Measurements from ENCODE around the gene WTAP.

The WTAP gene

DNA sequence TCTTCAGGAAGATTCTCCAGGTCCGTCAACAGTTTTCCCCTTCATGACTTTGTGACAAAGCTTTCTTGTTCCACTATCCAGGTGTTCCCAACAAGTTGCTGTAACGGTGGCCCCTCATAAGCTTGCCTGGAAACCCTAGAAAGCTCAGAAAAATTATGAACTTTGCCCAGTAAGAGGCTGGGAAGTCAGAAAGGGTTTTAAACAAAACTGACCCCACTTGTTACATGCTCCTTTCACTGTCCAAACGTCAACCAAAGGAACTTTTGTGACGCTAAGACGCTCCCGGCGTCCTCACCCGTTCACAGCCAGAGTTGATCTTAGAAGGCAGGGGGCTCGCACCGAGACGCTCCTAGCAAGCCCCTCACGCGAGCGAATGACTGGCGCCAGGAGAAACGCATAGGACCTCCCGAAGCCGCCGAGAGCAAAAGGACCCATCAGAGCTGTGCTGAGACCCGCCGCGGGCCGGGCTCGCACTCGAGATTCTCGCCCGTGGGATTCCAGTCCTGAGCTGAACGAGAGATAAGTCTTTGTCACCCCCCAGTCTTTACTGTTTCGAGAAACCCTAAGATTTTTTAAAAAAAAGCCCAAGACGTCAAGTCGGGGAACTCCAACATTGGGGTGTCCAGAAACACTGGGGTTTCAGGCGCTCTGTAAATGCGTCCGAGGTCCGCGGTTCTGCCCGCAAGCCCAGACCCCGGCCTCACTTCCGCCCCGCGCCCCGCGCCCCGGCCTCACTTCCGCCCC is 34.0 kb downstream of the WTAP start:
- peak overlapping the region; percentile 86 for H3K4me2 ChIP-seq (ENCODE audit: low read depth, low read length)

DNA sequence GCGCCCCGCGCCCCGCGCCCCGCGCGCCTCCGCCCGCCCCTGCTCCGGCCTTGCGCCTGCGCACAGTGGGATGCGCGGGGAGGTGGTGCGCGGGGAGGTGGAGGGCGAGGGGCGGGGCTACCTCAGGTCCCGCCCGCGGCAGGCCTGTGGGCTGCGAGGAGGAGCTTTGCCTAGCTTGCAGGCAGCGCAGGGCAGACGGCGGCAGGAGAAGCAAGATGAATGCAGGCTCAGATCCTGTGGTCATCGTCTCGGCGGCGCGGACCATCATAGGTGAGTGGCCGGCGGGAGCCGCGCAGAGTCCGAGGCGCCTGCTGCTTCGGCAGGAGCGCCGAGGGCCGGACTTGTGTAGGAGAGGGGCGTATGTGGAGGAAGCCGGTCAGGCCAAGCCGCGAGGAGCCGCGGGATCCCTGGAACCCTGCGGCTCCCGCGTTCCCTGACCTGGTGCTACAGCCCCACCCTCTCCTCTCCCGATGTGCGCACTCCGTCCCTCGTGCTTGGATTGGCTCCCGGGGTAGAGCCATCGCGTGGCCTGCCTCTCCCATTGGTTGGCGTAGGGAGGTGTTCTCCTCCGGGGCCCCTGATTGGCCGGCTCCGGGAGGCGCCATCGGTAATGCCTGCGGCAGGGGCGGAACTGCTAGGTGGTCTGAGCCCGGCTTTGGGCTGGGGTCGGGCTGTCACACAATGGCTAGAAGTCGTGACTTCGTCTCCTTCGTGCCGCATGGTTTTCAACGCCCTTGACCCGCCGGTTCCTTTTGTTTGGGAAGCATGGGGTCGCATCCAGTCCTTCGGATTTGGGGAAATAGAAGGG is 34.8 kb downstream of the WTAP start, which contains the start of gene ACAT2:
Gene ACAT2, plus strand, starts transcription at position 173 of the 808 bp plus-strand sequence. Its CDS starts 43 bp downstream, at position 216.
- H3K9me2 ChIP-seq (replicated peaks; ENCODE audit: insufficient read depth, low read length): no peaks in the 10 kb centered on the region

More for the DNA sequence above, 34.0 kb downstream of the WTAP start:
- no peak for TF ChIP-seq EZH2 (optimal IDR thresholded peaks at IDR 0.05; ENCODE audit: low read depth, low read length)
- TF ChIP-seq, protein P1, sequence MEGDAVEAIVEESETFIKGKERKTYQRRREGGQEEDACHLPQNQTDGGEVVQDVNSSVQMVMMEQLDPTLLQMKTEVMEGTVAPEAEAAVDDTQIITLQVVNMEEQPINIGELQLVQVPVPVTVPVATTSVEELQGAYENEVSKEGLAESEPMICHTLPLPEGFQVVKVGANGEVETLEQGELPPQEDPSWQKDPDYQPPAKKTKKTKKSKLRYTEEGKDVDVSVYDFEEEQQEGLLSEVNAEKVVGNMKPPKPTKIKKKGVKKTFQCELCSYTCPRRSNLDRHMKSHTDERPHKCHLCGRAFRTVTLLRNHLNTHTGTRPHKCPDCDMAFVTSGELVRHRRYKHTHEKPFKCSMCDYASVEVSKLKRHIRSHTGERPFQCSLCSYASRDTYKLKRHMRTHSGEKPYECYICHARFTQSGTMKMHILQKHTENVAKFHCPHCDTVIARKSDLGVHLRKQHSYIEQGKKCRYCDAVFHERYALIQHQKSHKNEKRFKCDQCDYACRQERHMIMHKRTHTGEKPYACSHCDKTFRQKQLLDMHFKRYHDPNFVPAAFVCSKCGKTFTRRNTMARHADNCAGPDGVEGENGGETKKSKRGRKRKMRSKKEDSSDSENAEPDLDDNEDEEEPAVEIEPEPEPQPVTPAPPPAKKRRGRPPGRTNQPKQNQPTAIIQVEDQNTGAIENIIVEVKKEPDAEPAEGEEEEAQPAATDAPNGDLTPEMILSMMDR (IDR thresholded peaks at IDR 0.05; ENCODE audit: low read length): no peak
- no peak for TF ChIP-seq EZH2phosphoT487 (IDR thresholded peaks at IDR 0.05; ENCODE audit: low read length)
- H3K4me1 ChIP-seq (ENCODE audit: low read length): no peaks in the 10 kb centered on the region
- peak overlapping the region; percentile 82 for H3K9ac ChIP-seq (ENCODE audit: low read length)
- peaks cover 3% of the 10 kb centered on the region; the same call in 1 of the 2 replicates for H3K79me2 ChIP-seq (ENCODE audit: low read length)
- DNase-seq: peak; percentile 29
- no peaks in the 10 kb centered on the region for H3K36me3 ChIP-seq (replicated peaks; ENCODE audit: insufficient read depth, low read length)
- peak overlapping the region; percentile 67 for H2AFZ ChIP-seq (ENCODE audit: low read length)
- peak overlapping the region; percentile 68 for H3K4me3 ChIP-seq (ENCODE audit: low read length)
- no peaks in the 10 kb centered on the region for H4K20me1 ChIP-seq (ENCODE audit: insufficient read depth, low read length)
- H3K9me2 ChIP-seq (replicated peaks; ENCODE audit: insufficient read depth, low read length): no peaks in the 10 kb centered on the region
- no peaks in the 10 kb centered on the region for H3K9me3 ChIP-seq (replicated peaks; ENCODE audit: insufficient read depth, low read length)
- H3K27ac ChIP-seq (ENCODE audit: low read length): peak overlapping the region; percentile 68; the same call in 1 of the 2 replicates
- H3F3A ChIP-seq (ENCODE audit: insufficient read depth, low read length): peaks cover 12% of the 10 kb centered on the region
- H3K27me3 ChIP-seq (replicated peaks; ENCODE audit: insufficient read depth, low read length): no peaks in the 10 kb centered on the region

DNA sequence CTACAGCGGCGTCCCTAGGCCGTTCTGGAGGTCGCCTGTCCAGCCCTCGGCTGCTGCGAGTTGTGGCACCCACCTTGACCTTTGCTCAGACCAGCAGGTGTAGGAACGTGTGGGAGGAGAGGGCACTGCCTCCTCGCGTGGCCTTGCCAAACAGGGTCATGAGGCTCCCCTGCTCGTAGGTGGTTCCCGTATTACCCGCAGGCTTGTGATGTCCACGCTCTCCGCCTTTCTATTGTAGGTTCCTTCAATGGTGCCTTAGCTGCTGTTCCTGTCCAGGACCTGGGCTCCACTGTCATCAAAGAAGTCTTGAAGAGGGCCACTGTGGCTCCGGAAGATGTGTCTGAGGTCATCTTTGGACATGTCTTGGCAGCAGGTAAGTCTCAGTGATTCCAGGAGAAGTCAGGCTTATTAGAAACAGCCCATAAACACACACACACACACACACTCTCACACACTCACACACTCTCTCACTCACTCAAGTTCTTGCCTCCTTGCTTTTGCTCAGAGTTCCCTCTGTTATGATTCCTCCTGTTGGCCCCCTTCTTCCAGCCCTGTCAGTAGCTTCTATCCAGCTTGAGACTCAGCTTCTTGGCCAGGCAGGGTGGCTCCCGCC is 35.5 kb downstream of the WTAP start:
- peak overlapping the region; percentile 89 for H3K4me3 ChIP-seq (ENCODE audit: low read length)
- H3K4me1 ChIP-seq (ENCODE audit: low read length): no peaks in the 10 kb centered on the region
- TF ChIP-seq EZH2 (optimal IDR thresholded peaks at IDR 0.05; ENCODE audit: low read depth, low read length): no peak
- TF ChIP-seq, protein P1 (IDR thresholded peaks at IDR 0.05; ENCODE audit: low read length): no peak
- peak overlapping the region; percentile 91; the same call in 1 of the 2 replicates for H3K27ac ChIP-seq (ENCODE audit: low read length)
- peaks cover 3% of the 10 kb centered on the region; the same call in 1 of the 2 replicates for H3K79me2 ChIP-seq (ENCODE audit: low read length)
- H4K20me1 ChIP-seq (ENCODE audit: insufficient read depth, low read length): no peaks in the 10 kb centered on the region
- peaks cover 12% of the 10 kb centered on the region for H3F3A ChIP-seq (ENCODE audit: insufficient read depth, low read length)
- H3K9ac ChIP-seq (ENCODE audit: low read length): peak overlapping the region; percentile 87; the same call in 1 of the 2 replicates
- no peaks in the 10 kb centered on the region for H3K9me2 ChIP-seq (replicated peaks; ENCODE audit: insufficient read depth, low read length)
- no peaks in the 10 kb centered on the region for H3K9me3 ChIP-seq (replicated peaks; ENCODE audit: insufficient read depth, low read length)
- DNase-seq: peak; percentile 9
- no peaks in the 10 kb centered on the region for H3K27me3 ChIP-seq (replicated peaks; ENCODE audit: insufficient read depth, low read length)
- H3K36me3 ChIP-seq (replicated peaks; ENCODE audit: insufficient read depth, low read length): no peaks in the 10 kb centered on the region
- H3K4me2 ChIP-seq (ENCODE audit: low read depth, low read length): peak overlapping the region; percentile 77
- H2AFZ ChIP-seq (ENCODE audit: low read length): peak overlapping the region; percentile 74

More for the DNA sequence above, 34.8 kb downstream of the WTAP start, which contains the start of gene ACAT2:
- peak within 1 kb of the TSS; percentile 86 for H3K4me2 ChIP-seq (ENCODE audit: low read depth, low read length)
- H2AFZ ChIP-seq (ENCODE audit: low read length): peak within 1 kb of the TSS; percentile 82
- peak within 1 kb of the TSS; percentile 89 for H3K4me3 ChIP-seq (ENCODE audit: low read length)
- peak within 1 kb of the TSS; percentile 91 for H3K27ac ChIP-seq (ENCODE audit: low read length)
- no peaks in the 10 kb centered on the region for H3K4me1 ChIP-seq (ENCODE audit: low read length)
- peaks cover 12% of the 10 kb centered on the region for H3F3A ChIP-seq (ENCODE audit: insufficient read depth, low read length)
- H3K9ac ChIP-seq (ENCODE audit: low read length): peak within 1 kb of the TSS; percentile 87
- H3K9me3 ChIP-seq (replicated peaks; ENCODE audit: insufficient read depth, low read length): no peaks in the 10 kb centered on the region
- no peaks in the 10 kb centered on the region for H3K36me3 ChIP-seq (replicated peaks; ENCODE audit: insufficient read depth, low read length)
- no peaks in the 10 kb centered on the region for H3K27me3 ChIP-seq (replicated peaks; ENCODE audit: insufficient read depth, low read length)
- H3K79me2 ChIP-seq (ENCODE audit: low read length): peaks cover 3% of the 10 kb centered on the region; the same call in 1 of the 2 replicates
- TF ChIP-seq EZH2 (optimal IDR thresholded peaks at IDR 0.05; ENCODE audit: low read depth, low read length): no peak
- TF ChIP-seq EZH2phosphoT487 (IDR thresholded peaks at IDR 0.05; ENCODE audit: low read length): no peak
- TF ChIP-seq, protein P1 (IDR thresholded peaks at IDR 0.05; ENCODE audit: low read length): no peak
- H4K20me1 ChIP-seq (ENCODE audit: insufficient read depth, low read length): no peaks in the 10 kb centered on the region
- peak; percentile 83 for DNase-seq
